T-helper 1 cell treated with Interleukin-12 subunit alpha and Interleukin-12 subunit beta and Interleukin-4 antibody, amounts not matched to agents 30 ng/mL and 1 ng/mL, for 36 hours (primary cell): ENCODE results near the gene RDX. TPM values are rescaled to one million over a fixed set of nuclear protein-coding genes. Genes with fewer than 3 reads are reported as not detected.
"Not testable (repeated sequence)": the region's sequence is repeated elsewhere in the genome, so short reads cannot be mapped to it uniquely, and the experiment has no call there.

Experiments
- intact Hi-C: fragments of 100-400 bp; cut with micrococcal nuclease; formaldehyde crosslinking; loops from one replicate; pipeline ENCODE4 v1.15.1; 2024
- total RNA-seq: library from RNA; stranded (reverse); gene quantifications from 2 replicates; pipeline ENCODE4 v1.2.3, GENCODE V29; 2022

RDX gene
- total RNA-seq, 1 donor from 2014 or later, result 78.3 TPM

- intact Hi-C loops, result not testable (repeated sequence)
These were observed 9.6 kb upstream of the RDX start for GRCh38 chr11:110306019-110306388.

GRCh38 chr11:110305169-110306018 is 9.0 kb upstream of the RDX start:
- intact Hi-C loops, result no loop called here

- intact Hi-C loops, result no loop called here
These were observed 7.0 kb upstream of the RDX start for GRCh38 chr11:110303414-110303826.

- intact Hi-C loops, result no loop called here
These were observed 5.2 kb upstream of the RDX start for GRCh38 chr11:110301577-110301976.

GRCh38 chr11:110301032-110301431 is 4.6 kb upstream of the RDX start:
- intact Hi-C loops, result no loop called here

- intact Hi-C loops, result loop anchor here (5.0 kb wide), 2 partner anchors 42 to 207 kb away; partner anchors contain the start of gene ZC3H12C
These were observed 2.8 kb upstream of the RDX start for GRCh38 chr11:110299006-110299785.

- intact Hi-C loops, result loop anchor here (5.0 kb wide), 2 partner anchors 41 to 206 kb away; partner anchors contain the start of gene ZC3H12C
These were observed 1.9 kb upstream of the RDX start for GRCh38 chr11:110298301-110298765.

GRCh38 chr11:110297726-110298300 is 1.4 kb upstream of the RDX start:
- intact Hi-C loops, result loop anchor here (5.0 kb wide), 2 partner anchors 41 to 206 kb away; partner anchors contain the start of gene ZC3H12C

- intact Hi-C loops, result loop anchor here (5.0 kb wide), 2 partner anchors 40 to 205 kb away; partner anchors contain the start of gene ZC3H12C
These were observed 787 bp upstream of the RDX start for GRCh38 chr11:110297076-110297725.

- intact Hi-C loops, result loop anchor here (1.0 to 5.0 kb wide), 9 partner anchors 8 to 203 kb away; partner anchors contain the start of genes FDX1 and ZC3H12C
These were observed 736 bp downstream of the RDX start for GRCh38 chr11:110295531-110296225.

- intact Hi-C loops, result loop anchor here (1.0 to 5.0 kb wide), 8 partner anchors 8 to 203 kb away; partner anchors contain the start of genes FDX1 and ZC3H12C
These were observed 1.3 kb downstream of the RDX start for GRCh38 chr11:110295086-110295485.

GRCh38 chr11:110294509-110294908 is 1.9 kb downstream of the RDX start:
- intact Hi-C loops, result no loop called here

GRCh38 chr11:110293389-110293788 is 3.0 kb downstream of the RDX start:
- intact Hi-C loops, result no loop called here

GRCh38 chr11:110292146-110292545 is 4.3 kb downstream of the RDX start:
- intact Hi-C loops, result not testable (repeated sequence)

- intact Hi-C loops, result no loop called here
These were observed 5.7 kb downstream of the RDX start for GRCh38 chr11:110290591-110291334.

GRCh38 chr11:110289472-110289871 is 6.9 kb downstream of the RDX start:
- intact Hi-C loops, result no loop called here

GRCh38 chr11:110287537-110287936 is 8.9 kb downstream of the RDX start:
- intact Hi-C loops, result loop anchor here (1.0 kb wide), 1 partner anchor 8 kb away; no protein-coding TSS in a partner anchor

- intact Hi-C loops, result loop anchor here (1.0 kb wide), 1 partner anchor 9 kb away; no protein-coding TSS in a partner anchor
These were observed 9.9 kb downstream of the RDX start for GRCh38 chr11:110286298-110287040.

GRCh38 chr11:110283862-110284261 is 12.6 kb downstream of the RDX start:
- intact Hi-C loops, result no loop called here
